ENCODE data around the gene FUNDC2.

Gene FUNDC2

GRCh38 chrX:155026727-155027508 is at the start of gene FUNDC2:
TSS of gene FUNDC2 (plus strand) at chrX:155026844. CDS start at chrX:155026939, 95 bp downstream.
- DNase-seq (ENCODE audit: insufficient read length, low spot score) = peak; percentile 25
- TF ChIP-seq CTCF (IDR thresholded peaks at IDR 0.05; ENCODE audit: insufficient read depth, missing control alignments) = no peak
- no peak for FAIRE-seq

DNA sequence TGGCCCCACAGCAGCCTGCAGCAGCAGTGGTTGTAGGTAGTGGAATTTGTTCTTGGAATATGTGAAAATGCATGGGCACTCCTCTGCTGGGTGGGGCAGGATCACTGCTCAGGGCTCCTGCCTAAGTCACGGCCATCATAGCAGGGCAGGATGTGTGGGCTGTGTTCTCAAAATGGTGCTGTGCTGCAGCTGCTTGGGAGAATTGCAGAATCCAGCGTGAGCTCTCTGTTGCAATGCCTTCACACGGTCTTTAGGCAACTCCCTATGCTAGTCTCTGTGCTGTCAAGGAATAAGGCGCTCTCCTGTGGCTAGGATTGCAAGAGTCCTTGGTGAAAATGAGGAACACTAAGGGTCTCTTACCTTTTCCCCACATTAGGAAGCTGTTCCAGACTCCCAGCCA is 47.0 kb upstream of the FUNDC2 start:
- FAIRE-seq (no peak), DNase-seq (ENCODE audit: insufficient read length, low spot score) (no peak)
- no peak for TF ChIP-seq CTCF (IDR thresholded peaks at IDR 0.05; ENCODE audit: insufficient read depth, missing control alignments)

DNA sequence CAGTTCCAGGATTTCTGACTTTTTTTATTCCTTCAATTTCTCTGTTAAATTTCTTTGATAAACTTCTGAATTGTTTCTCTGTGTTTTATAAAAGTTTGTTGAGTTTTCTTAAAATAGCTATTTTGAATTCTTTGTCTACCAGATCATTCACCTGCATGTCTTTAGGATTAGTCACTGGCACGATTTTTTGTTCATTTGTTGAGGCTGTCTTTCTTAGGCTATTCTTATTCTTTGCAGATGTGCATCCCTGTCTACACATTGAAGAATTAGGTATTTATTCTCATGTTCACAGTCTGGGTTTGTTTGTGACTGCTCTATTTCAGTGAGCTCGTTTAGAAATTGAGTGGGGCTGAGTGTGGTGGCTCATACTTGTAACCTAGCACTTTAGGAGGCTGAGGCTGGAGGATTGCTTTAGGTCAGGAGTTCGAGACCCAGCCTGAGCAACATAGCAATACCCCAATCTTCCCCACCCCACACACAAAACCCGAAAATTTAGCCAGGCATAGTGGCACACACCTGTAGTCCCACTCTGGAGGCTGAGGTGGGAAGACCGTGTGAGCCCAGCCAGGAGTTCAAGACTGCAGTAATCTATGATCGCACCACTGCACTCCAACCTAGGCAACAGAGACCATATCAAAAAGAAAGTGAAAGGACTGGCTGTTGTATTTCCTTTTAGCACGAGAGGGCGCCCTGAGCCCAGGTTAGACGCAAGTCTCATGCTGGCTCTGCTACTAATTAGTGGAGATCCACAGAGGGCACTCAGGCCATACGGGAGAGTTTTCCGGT is 46.1 kb upstream of the FUNDC2 start:
- peak; percentile 13 for DNase-seq (ENCODE audit: insufficient read length, low spot score)
- FAIRE-seq = no peak
- peak; percentile 65 for TF ChIP-seq CTCF (IDR thresholded peaks at IDR 0.05; ENCODE audit: insufficient read depth, missing control alignments)

- DNase-seq (ENCODE audit: insufficient read length, low spot score) (no peak), FAIRE-seq (no peak)
- TF ChIP-seq CTCF (IDR thresholded peaks at IDR 0.05; ENCODE audit: insufficient read depth, missing control alignments) = no peak
Observed at GRCh38 chrX:154981116-154981411, 45.6 kb upstream of the FUNDC2 start.

DNA sequence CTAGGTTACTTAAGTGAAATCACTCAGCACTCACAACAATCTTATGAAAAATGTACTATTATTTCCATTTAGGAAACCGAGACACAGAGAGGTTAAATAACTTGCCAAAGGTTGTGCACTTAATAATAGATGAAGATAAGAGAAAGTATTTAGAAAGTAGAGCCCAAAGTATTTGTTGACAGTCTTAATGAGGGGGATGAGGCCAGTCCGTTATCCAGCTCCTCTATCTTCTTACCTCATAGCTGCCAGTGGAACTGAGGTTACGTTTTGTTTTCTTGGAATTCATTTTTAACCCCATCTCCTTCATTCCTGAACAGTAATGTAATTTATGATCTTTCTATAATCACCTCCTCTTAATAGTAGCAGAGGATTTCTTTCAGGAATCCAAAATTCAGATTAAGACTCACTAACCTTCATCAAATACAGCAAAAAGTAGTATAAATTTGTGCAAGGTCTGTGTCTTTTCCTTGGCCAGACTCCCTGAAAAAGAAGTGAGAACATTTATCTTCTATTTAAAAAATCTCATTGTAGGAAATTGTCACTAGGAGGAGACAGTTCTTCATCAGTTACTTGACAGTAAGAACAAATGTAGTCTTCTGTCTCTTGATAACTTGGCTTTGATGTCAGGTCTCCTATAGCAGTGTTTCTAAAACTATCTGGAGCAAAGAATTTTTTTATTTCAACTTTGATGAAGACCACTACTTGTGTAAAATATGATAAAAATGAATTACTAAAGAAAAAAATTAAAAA is 39.6 kb upstream of the FUNDC2 start:
- no peak for TF ChIP-seq CTCF (IDR thresholded peaks at IDR 0.05; ENCODE audit: insufficient read depth, missing control alignments)
- no peak for FAIRE-seq
- DNase-seq (ENCODE audit: insufficient read length, low spot score) = no peak

DNA sequence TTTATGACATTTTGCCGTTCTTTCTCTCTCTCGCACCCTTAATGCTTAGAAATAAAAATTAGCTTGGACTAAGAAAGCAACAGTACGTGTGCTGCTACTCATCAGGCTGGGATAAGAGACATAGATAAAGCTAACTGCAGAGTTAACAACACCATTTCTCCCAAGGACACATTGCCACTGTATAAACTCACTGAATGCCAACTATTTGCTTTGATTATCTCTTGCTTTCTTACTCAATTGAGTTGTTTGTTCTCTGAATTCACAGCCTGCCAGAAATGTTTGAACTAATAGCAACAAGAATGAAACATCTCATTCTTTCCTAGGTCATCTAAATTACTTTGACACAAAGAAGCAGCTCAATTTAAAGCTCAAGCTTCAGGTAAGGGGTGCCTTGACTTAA is 38.7 kb upstream of the FUNDC2 start:
- no peak for DNase-seq (ENCODE audit: insufficient read length, low spot score)
- FAIRE-seq = no peak
- TF ChIP-seq CTCF (IDR thresholded peaks at IDR 0.05; ENCODE audit: insufficient read depth, missing control alignments) = no peak

Data from D721Med (cell line).